ENCODE measurements around the gene MORC2. TPM values are rescaled to one million over a fixed set of nuclear protein-coding genes. Genes with fewer than 3 reads are reported as not detected.

MORC2 gene
- total RNA-seq, 4 donors from 2014 or later = 5.6 to 27.3 (median 14.1) TPM

DNA sequence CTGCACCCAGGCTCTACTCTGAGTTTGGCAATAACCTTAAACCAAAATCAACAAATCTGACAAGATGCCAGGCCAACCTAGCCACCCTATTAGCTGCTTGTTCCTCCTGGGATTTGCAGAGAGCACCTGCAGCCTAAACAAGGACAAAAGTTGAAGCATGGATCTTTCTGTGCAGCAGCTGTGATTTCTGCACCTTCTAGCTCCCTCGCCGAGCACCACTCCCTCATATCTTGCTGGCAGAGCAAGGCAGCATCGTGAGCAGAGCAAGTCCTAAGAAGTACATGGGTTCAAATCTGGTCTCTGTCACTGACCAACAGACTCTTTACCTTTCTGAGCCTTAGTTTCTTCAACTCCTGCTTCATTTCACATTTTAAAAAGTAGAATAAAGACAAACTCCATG, 38.3 kb downstream of the MORC2 start:
- Histone ChIP-seq H3K27me3 (no peaks in the 10 kb centered on the region), H3K9me3 (no peaks in the 10 kb centered on the region), H3K27ac (no peak overlapping the region), H3K4me1 (no peaks in the 10 kb centered on the region), H3K4me3 (no peak overlapping the region), H3K36me3 (no peaks in the 10 kb centered on the region)
- intact Hi-C loops (cut with DNase I; ENCODE audit: low total_unique reads) = no loop called here
- DNase-seq = no peak
- TF ChIP-seq CTCF (IDR thresholded peaks at IDR 0.05) = no peak
- TF ChIP-seq POLR2A (IDR thresholded peaks at IDR 0.05) = no peak

DNA sequence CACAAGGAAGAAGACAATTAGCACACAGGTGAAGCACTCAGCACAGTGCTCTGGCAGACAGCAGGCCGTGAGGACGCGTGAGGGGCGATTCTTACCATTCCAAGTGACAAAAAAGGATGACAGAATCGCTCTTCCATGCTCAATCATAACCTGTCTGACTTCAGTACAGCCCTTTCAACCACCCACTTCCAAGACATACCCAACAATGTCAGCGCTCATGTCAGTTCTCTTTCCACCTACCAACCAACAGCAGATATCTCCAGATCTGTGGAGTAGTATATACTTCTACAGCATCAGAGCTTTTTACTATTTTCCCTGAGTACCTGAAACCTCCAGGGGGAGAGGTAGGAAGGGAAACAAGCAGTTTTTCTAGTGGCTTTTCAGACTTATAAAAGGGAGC, 40.2 kb downstream of the MORC2 start:
- Histone ChIP-seq H3K36me3 (no peaks in the 10 kb centered on the region), H3K27me3 (no peaks in the 10 kb centered on the region), H3K4me1 (no peaks in the 10 kb centered on the region), H3K27ac (no peak overlapping the region), H3K4me3 (no peak overlapping the region), H3K9me3 (no peaks in the 10 kb centered on the region)
- TF ChIP-seq POLR2A (IDR thresholded peaks at IDR 0.05) = no peak
- no peak for TF ChIP-seq CTCF (IDR thresholded peaks at IDR 0.05)
- intact Hi-C loops (cut with DNase I; ENCODE audit: low total_unique reads) = no loop called here
- no peak for DNase-seq

GRCh38 chr22:30927806-30928205, 40.8 kb downstream of the MORC2 start:
- Histone ChIP-seq H3K27ac (no peak overlapping the region), H3K9me3 (no peaks in the 10 kb centered on the region), H3K27me3 (no peaks in the 10 kb centered on the region), H3K36me3 (no peaks in the 10 kb centered on the region), H3K4me1 (no peaks in the 10 kb centered on the region), H3K4me3 (no peak overlapping the region)
- intact Hi-C loops (cut with DNase I; ENCODE audit: low total_unique reads) = no loop called here
- no peak for DNase-seq
- TF ChIP-seq POLR2A (IDR thresholded peaks at IDR 0.05) (no peak), CTCF (IDR thresholded peaks at IDR 0.05) (no peak)

DNA sequence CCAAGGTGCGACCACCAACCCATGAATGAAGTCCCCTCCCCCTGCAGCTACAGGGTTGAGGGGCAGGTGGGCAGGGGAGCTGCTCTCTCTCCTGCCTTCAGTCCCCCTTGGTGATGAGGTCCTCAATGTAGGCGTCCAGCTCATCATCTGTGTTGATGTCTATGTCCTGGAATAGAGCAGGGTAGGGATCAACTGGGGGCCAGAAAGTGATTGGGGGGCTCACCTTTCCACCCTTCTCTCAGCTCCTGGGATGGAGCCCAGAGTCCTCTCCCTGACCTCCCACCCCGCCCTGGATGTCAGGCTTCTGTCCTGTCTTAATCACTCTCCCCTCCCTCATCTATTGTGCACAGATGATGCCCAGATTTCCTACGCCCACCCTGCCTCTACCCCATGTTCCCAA, 41.9 kb downstream of the MORC2 start:
- H3K9me3 ChIP-seq = no peaks in the 10 kb centered on the region
- H3K4me1 ChIP-seq = no peaks in the 10 kb centered on the region
- no peak for TF ChIP-seq POLR2A (IDR thresholded peaks at IDR 0.05)
- no peak for TF ChIP-seq CTCF (IDR thresholded peaks at IDR 0.05)
- H3K36me3 ChIP-seq = no peaks in the 10 kb centered on the region
- no peak overlapping the region for H3K4me3 ChIP-seq
- H3K27me3 ChIP-seq = no peaks in the 10 kb centered on the region
- H3K27ac ChIP-seq = no peak overlapping the region
- intact Hi-C loops (cut with DNase I; ENCODE audit: low total_unique reads) = no loop called here
- DNase-seq = no peak

DNA sequence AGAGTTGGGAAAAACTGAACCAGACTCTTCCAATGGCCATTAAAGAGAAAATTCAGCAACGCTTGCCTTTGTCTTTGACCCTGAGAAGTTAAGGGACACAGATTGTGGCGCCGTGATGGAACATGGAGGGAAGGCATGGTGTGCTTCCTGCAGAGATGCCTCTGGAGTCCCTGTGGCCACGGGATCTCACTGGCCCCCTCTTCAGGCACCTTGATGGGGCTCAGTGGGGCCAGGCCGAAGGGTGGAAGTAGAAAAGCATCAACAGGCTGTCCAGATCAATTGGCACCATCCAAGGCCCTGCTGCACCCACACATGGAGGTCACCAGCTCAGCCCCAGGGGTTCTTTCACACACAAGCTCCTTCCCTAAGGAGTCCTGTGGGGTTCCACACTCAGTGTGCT, 42.9 kb downstream of the MORC2 start:
- intact Hi-C loops (cut with DNase I; ENCODE audit: low total_unique reads) = no loop called here
- no peak overlapping the region for H3K27ac ChIP-seq
- TF ChIP-seq CTCF (IDR thresholded peaks at IDR 0.05) (no peak), POLR2A (IDR thresholded peaks at IDR 0.05) (no peak)
- H3K4me1 ChIP-seq = no peaks in the 10 kb centered on the region
- H3K36me3 ChIP-seq = no peaks in the 10 kb centered on the region
- no peak overlapping the region for H3K4me3 ChIP-seq
- no peak for DNase-seq
- H3K9me3 ChIP-seq = no peaks in the 10 kb centered on the region
- no peaks in the 10 kb centered on the region for H3K27me3 ChIP-seq

Data from uterus (tissue), 4 donors.